GM12875 (cell line): Measurements from ENCODE around the gene SETBP1.

Experiments
- H3K4me3 ChIP-seq: one replicate; pipeline ENCODE4 v1.5.1; 2011; ENCODE audit warnings: low read depth, low read length, control low read depth
- TF ChIP-seq, protein P1 (sequence below): IDR thresholded peaks from 2 replicates; pipeline ENCODE4 v1.5.1; 2011; ENCODE audit warnings: low read depth, mild to moderate bottlenecking, control low read depth, inconsistent platforms, low read length, moderate library complexity, borderline replicate concordance; ENCODE audit not compliant: insufficient read depth

Gene SETBP1

DNA sequence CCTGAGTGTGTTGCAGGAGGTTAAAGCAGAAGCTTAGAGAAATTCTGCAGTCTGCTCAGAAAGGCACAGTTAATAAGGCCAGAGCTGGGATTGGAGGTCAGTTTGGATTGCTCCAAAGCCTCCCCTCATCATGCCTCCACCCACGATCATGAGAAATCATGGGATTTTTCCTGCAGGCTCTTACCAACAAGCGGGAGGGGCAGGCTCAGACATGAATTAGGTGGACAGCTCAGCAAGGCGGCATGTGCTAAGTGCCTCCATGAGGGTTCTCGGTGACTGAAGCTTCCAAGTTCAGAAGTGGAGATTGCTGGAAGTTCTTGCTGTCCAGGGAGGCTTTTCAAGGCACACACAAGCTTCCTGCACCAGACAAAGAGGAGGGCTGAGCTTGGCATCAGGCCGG lies 163.8 kb downstream of the SETBP1 start:
- TF ChIP-seq, protein P1, sequence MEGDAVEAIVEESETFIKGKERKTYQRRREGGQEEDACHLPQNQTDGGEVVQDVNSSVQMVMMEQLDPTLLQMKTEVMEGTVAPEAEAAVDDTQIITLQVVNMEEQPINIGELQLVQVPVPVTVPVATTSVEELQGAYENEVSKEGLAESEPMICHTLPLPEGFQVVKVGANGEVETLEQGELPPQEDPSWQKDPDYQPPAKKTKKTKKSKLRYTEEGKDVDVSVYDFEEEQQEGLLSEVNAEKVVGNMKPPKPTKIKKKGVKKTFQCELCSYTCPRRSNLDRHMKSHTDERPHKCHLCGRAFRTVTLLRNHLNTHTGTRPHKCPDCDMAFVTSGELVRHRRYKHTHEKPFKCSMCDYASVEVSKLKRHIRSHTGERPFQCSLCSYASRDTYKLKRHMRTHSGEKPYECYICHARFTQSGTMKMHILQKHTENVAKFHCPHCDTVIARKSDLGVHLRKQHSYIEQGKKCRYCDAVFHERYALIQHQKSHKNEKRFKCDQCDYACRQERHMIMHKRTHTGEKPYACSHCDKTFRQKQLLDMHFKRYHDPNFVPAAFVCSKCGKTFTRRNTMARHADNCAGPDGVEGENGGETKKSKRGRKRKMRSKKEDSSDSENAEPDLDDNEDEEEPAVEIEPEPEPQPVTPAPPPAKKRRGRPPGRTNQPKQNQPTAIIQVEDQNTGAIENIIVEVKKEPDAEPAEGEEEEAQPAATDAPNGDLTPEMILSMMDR, result no peak
- no peak overlapping the region for H3K4me3 ChIP-seq

DNA sequence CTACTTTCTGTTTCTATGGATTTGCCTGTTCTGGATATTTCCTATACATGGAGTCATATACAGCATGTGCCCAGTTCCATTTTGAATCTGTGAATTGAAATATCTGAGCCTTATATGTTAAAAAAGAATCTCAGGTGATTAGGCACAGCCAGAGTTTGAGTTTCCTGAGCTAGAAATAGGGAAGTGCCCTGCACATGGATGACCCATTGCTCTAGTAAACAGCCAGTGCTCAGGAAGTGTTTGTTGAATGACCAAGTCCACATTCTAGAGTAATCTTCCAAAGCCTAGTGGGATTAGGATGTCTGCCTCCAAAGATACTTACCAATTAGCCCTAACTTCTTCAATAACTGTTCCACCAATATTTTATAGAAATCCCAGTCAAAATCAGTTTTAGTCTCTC lies 165.8 kb downstream of the SETBP1 start:
- TF ChIP-seq, protein P1, result no peak
- H3K4me3 ChIP-seq, result no peak overlapping the region

DNA sequence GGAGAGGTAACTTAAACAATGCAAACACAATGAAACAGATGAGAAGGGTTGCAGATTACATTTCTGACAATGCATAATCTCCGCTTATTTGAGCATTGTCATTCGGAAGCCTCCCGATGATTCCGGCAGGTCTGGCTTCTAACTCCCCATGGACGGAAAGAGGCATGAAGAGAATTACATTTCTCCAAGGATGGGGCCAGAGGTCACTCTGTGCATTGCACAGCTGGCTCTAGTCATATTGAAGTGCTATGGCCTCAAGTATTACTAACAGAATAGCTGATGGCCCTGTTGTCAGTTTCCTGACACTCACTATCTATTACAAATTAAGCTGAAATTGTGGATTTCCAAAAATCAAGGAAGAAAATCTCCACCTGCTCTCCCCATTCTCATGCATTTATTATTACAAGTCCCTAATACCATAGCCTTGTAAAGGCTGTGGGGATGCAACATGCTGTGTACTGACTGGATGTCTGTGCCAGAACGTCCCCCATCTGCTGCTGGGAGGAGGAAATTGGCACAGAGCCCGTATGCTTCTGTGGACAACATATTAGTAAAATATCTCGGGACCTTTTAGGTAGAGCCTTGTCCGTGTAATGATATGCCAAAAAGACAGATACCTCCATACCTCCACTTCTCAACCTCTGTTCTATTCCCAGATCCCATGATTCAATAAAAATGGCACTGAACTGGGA lies 168.1 kb downstream of the SETBP1 start:
- H3K4me3 ChIP-seq, result no peak overlapping the region
- TF ChIP-seq, protein P1, result no peak

DNA sequence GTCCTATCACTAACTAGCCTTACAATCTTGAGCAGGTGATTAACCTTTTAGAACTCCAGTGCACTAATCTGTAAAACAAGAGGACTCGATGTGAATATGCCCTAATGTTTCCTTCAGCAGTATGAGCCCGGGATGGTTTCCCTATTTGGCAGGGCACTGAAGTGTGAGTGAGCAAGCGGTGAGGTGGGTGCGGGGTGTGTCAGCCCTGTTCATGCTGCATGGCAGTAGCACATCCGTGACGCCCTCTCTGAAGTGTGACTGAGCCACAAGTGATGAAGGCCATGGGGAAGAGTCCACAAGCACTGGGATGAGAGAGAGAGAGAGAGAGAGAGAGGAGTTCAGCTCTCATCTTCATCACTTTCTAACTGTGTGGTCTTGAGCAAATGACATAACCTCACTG lies 168.7 kb downstream of the SETBP1 start:
- H3K4me3 ChIP-seq, result no peak overlapping the region

DNA sequence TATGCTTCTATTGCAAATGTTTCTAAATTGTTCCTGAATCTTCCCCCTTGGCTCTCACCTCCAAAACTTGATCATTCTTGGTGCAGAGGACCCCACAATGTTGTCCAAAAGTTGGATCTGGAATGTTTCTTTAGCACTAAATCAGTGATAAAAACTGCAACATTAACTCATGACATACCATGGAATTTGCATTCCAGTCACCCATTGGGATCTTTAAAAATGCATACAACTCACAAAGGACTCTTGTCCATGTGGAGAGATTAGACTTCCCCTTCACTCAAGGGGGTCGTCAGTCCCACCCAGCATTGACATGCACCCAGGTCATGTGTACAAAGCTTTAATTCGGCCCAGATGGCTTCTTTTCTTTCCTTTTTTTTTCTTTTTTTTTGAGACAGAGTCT lies 169.3 kb downstream of the SETBP1 start:
- TF ChIP-seq, protein P1, result no peak
- no peak overlapping the region for H3K4me3 ChIP-seq

More for the DNA sequence above, 168.7 kb downstream of the SETBP1 start:
- TF ChIP-seq, protein P1, result no peak

DNA sequence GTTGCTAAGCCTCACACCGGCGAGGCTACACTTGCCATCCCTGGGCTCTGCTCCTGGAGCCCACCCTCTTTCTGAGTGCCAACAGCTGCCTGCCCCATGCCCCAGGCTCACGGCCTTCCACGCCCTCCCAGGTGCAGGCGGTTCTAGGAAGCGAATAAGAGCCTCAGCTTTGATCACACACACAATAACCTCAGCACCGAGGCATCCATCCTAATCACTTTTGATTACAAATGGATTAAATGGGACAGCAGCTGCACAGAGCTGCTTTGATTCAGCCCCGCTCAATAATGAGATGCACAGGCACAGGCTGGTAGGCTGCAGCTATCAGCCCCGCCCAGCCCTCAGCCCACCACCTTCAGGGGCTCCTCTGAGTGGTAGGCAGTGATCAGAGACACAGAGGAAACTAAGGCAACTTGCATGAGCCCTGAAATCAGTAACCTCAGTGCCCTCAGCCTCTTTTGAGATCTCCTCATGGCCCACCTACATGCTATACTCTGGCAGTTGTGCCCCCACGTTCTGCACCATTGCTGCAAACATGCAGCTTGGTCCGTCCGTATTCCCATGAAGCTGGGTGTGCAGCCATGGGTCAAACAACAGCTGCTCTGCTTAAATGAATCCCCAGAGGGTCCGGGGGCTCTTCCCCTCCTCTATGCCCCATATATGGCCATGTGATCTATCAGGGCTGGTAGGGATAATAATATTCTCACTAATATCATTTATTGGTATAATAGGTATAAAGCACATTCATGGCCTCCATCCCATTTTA lies 171.4 kb downstream of the SETBP1 start:
- TF ChIP-seq, protein P1, result no peak
- H3K4me3 ChIP-seq, result no peak overlapping the region

DNA sequence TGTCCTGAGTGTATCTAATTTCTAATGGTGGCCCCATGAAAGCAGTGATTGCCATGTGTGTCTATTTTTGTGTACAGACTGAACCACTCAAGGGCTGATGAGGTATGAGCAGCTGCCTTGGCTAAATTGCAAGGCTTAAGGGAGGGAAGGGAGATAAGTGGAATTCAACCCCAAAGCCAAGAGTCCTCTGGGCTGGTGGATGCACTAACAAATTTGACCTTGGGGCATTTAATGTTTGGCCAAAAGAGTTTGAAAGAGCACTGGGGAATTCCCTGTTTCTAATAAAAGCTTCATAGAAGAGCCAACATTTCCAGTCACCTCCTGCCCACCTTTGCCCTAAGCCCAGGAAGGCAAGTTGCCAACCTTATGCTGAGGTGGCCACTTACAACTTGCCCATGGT lies 172.1 kb downstream of the SETBP1 start:
- H3K4me3 ChIP-seq, result no peak overlapping the region
- TF ChIP-seq, protein P1, result no peak
